ENCODE measurements around the gene ACAD11. TPM values are rescaled to one million over a fixed set of nuclear protein-coding genes. Genes with fewer than 3 reads are reported as not detected.

Gene ACAD11
- polyA plus RNA-seq, 3 donors = 0.31 to 25.4 (median 0.40) TPM

GRCh38 chr3:132568422-132568821 is 91.2 kb downstream of the ACAD11 start:
- TF ChIP-seq, protein P1, sequence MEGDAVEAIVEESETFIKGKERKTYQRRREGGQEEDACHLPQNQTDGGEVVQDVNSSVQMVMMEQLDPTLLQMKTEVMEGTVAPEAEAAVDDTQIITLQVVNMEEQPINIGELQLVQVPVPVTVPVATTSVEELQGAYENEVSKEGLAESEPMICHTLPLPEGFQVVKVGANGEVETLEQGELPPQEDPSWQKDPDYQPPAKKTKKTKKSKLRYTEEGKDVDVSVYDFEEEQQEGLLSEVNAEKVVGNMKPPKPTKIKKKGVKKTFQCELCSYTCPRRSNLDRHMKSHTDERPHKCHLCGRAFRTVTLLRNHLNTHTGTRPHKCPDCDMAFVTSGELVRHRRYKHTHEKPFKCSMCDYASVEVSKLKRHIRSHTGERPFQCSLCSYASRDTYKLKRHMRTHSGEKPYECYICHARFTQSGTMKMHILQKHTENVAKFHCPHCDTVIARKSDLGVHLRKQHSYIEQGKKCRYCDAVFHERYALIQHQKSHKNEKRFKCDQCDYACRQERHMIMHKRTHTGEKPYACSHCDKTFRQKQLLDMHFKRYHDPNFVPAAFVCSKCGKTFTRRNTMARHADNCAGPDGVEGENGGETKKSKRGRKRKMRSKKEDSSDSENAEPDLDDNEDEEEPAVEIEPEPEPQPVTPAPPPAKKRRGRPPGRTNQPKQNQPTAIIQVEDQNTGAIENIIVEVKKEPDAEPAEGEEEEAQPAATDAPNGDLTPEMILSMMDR (IDR thresholded peaks at IDR 0.05) = no peak
- H3K27ac Mint-ChIP-seq = no peak overlapping the region

GRCh38 chr3:132564070-132564465 is 95.5 kb downstream of the ACAD11 start:
- Mint-ChIP-seq H3K27ac (peak overlapping the region in 1 of 7 donors; percentile 83), H3K9me3 (peaks cover 0 to 4% (median 0%) of the 10 kb centered on the region in 7 donors), H3K36me3 (peaks cover 8 to 11% of the 10 kb centered on the region in 2 donors), H3K27me3 (ENCODE audit: low read depth in 3 of 3) (no peaks in the 10 kb centered on the region), H3K4me1 (peaks cover 16% of the 10 kb centered on the region), H3K4me3 (no peak overlapping the region)
- Histone ChIP-seq H3K79me2 (ENCODE audit: insufficient read depth, low read length) (no peaks in the 10 kb centered on the region), H4K20me1 (ENCODE audit: insufficient read depth, low read length) (no peaks in the 10 kb centered on the region), H3K27me3 (ENCODE audit: control insufficient read depth in 2 of 2, insufficient read depth in 2 of 2, low read length in 2 of 2) (no peaks in the 10 kb centered on the region), H3K36me3 (replicated peaks in 1 of 2; ENCODE audit: control insufficient read depth in 1 of 2, insufficient read depth in 2 of 2, low read length in 2 of 2) (no peaks in the 10 kb centered on the region), H3K4me1 (ENCODE audit: control insufficient read depth in 1 of 2, insufficient read depth in 2 of 2, low read length in 2 of 2) (peaks cover 4 to 8% of the 10 kb centered on the region in 2 donors), H3K4me3 (replicated peaks in 1 of 3; ENCODE audit: low read depth in 2 of 3, low read length in 3 of 3) (no peak overlapping the region), H3K27ac (ENCODE audit: low read depth in 1 of 2, low read length in 2 of 2) (no peak overlapping the region), H2AFZ (ENCODE audit: insufficient read depth, low read depth, low read length, poor library complexity, severe bottlenecking) (no peak overlapping the region), H3K4me2 (replicated peaks; ENCODE audit: extremely low read depth, low read length, poor library complexity, severe bottlenecking) (no peak overlapping the region), H3K9ac (ENCODE audit: insufficient read depth, low read length, poor library complexity, severe bottlenecking) (no peak overlapping the region), H3K9me3 (replicated peaks in 1 of 2; ENCODE audit: control insufficient read depth in 1 of 2, insufficient read depth in 1 of 2, low read length in 2 of 2) (no peaks in the 10 kb centered on the region)
- no CpG with 5 or more reads among the region's 2 CpGs for WGBS (ENCODE audit: insufficient coverage)
- intact Hi-C loops (cut with micrococcal nuclease) = no loop called here
- DNase-seq = no peak
- TF ChIP-seq, protein P1 (IDR thresholded peaks at IDR 0.05) = no peak

More at GRCh38 chr3:132568422-132568821, 91.2 kb downstream of the ACAD11 start:
- no peaks in the 10 kb centered on the region for H3K27me3 ChIP-seq (ENCODE audit: control insufficient read depth in 2 of 2, insufficient read depth in 2 of 2, low read length in 2 of 2)
- DNase-seq = no peak
- H3K36me3 ChIP-seq (replicated peaks in 1 of 2; ENCODE audit: control insufficient read depth in 1 of 2, insufficient read depth in 2 of 2, low read length in 2 of 2) = no peaks in the 10 kb centered on the region
- H3K4me1 Mint-ChIP-seq = peaks cover 9% of the 10 kb centered on the region
- no peak overlapping the region for H3K4me3 Mint-ChIP-seq
- H2AFZ ChIP-seq (ENCODE audit: insufficient read depth, low read depth, low read length, poor library complexity, severe bottlenecking) = no peak overlapping the region
- intact Hi-C loops (cut with micrococcal nuclease) = no loop called here
- H3K27ac ChIP-seq (ENCODE audit: low read depth in 1 of 2, low read length in 2 of 2) = no peak overlapping the region
- H3K79me2 ChIP-seq (ENCODE audit: insufficient read depth, low read length) = no peaks in the 10 kb centered on the region
- no peaks in the 10 kb centered on the region for H4K20me1 ChIP-seq (ENCODE audit: insufficient read depth, low read length)
- H3K4me3 ChIP-seq (replicated peaks in 1 of 3; ENCODE audit: low read depth in 2 of 3, low read length in 3 of 3) = no peak overlapping the region
- H3K9ac ChIP-seq (ENCODE audit: insufficient read depth, low read length, poor library complexity, severe bottlenecking) = no peak overlapping the region
- H3K9me3 ChIP-seq (replicated peaks in 1 of 2; ENCODE audit: control insufficient read depth in 1 of 2, insufficient read depth in 1 of 2, low read length in 2 of 2) = no peaks in the 10 kb centered on the region
- WGBS (ENCODE audit: insufficient coverage) = no CpG with 5 or more reads among the region's 2 CpGs
- no peak overlapping the region for H3K4me2 ChIP-seq (replicated peaks; ENCODE audit: extremely low read depth, low read length, poor library complexity, severe bottlenecking)
- H3K36me3 Mint-ChIP-seq = peaks cover 13% of the 10 kb centered on the region in 2 donors
- H3K4me1 ChIP-seq (ENCODE audit: control insufficient read depth in 1 of 2, insufficient read depth in 2 of 2, low read length in 2 of 2) = peaks cover 3% of the 10 kb centered on the region in 2 donors
- H3K9me3 Mint-ChIP-seq = no peaks in the 10 kb centered on the region
- no peaks in the 10 kb centered on the region for H3K27me3 Mint-ChIP-seq (ENCODE audit: low read depth in 3 of 3)

All from CD14-positive monocyte (primary cell).